ENCODE results near the gene HCFC1R1. TPM values are rescaled to one million over a fixed set of nuclear protein-coding genes. Genes with fewer than 3 reads are reported as not detected.

HCFC1R1 gene
- total RNA-seq, 4 donors from 2014 or later = 41.8 to 124 (median 66.9) TPM

DNA sequence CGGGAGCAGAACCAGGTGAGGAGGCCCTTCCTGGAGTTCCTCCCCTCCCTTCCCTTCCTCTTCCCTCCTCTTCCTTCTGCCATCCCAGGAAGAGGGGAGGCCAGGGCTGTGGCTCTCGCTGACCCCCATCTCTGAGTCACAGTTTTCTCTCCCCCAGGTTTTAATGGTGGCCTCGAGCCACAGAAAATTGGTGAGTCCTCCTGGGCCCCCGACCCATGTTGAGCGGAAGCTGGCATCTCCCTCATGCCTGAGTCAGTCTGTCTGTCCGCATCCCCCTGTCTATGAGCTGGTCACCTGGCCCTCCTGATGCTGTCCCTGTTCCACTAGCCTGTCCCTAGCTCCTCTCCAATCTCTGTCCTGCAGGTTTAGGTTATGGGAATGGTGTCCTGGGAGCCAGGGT is 23.8 kb downstream of the HCFC1R1 start:
- in situ Hi-C loops (cut with MboI; ENCODE audit: low sequenced_read_pairs in 4 of 4) = no loop called here
- H3K9me3 ChIP-seq = no peaks in the 10 kb centered on the region
- H3K27me3 ChIP-seq = no peaks in the 10 kb centered on the region
- no peak overlapping the region for H3K4me3 ChIP-seq
- DNase-seq (no peak), ATAC-seq (no peak)
- no peak overlapping the region for H3K27ac ChIP-seq
- peaks cover 2 to 3% of the 10 kb centered on the region in 2 donors for H3K4me1 ChIP-seq
- intact Hi-C loops (cut with DNase I; ENCODE audit: low total_unique reads) = no loop called here
- H3K36me3 ChIP-seq = no peaks in the 10 kb centered on the region
- TF ChIP-seq, protein P1, sequence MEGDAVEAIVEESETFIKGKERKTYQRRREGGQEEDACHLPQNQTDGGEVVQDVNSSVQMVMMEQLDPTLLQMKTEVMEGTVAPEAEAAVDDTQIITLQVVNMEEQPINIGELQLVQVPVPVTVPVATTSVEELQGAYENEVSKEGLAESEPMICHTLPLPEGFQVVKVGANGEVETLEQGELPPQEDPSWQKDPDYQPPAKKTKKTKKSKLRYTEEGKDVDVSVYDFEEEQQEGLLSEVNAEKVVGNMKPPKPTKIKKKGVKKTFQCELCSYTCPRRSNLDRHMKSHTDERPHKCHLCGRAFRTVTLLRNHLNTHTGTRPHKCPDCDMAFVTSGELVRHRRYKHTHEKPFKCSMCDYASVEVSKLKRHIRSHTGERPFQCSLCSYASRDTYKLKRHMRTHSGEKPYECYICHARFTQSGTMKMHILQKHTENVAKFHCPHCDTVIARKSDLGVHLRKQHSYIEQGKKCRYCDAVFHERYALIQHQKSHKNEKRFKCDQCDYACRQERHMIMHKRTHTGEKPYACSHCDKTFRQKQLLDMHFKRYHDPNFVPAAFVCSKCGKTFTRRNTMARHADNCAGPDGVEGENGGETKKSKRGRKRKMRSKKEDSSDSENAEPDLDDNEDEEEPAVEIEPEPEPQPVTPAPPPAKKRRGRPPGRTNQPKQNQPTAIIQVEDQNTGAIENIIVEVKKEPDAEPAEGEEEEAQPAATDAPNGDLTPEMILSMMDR (IDR thresholded peaks at IDR 0.05 in 4 of 5, conservative IDR thresholded peaks at IDR 0.05 in 1 of 5) = no peak
- no peak for TF ChIP-seq POLR2A (IDR thresholded peaks at IDR 0.05)

DNA sequence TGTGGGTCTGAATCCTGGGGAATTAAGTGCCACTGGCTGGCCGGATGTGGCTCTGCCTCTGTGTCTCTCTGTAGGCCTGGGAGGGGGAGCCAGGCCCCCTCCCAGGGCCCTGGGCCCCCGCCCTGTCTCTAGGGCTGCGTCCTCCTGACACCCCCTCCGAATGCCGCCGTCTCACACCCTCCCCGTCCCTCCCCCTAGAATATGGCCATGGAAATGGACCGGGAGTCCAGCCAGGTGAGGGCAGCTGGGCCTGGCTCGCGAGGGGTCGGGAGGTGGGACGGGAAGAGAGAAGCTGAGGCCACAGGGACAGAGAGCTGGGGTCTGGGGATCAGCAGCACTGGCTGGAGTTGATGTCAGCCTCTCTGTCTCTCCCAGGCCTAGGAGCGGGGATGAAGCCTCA is 27.4 kb downstream of the HCFC1R1 start:
- intact Hi-C loops (cut with DNase I; ENCODE audit: low total_unique reads) = no loop called here
- Histone ChIP-seq H3K4me3 (no peak overlapping the region), H3K4me1 (no peaks in the 10 kb centered on the region), H3K27ac (no peak overlapping the region), H3K27me3 (no peaks in the 10 kb centered on the region), H3K36me3 (no peaks in the 10 kb centered on the region), H3K9me3 (no peaks in the 10 kb centered on the region)
- DNase-seq (no peak), ATAC-seq (no peak)
- in situ Hi-C loops (cut with MboI; ENCODE audit: low sequenced_read_pairs in 4 of 4) = no loop called here
- TF ChIP-seq, protein P1 (IDR thresholded peaks at IDR 0.05 in 4 of 5, conservative IDR thresholded peaks at IDR 0.05 in 1 of 5) = no peak
- no peak for TF ChIP-seq POLR2A (IDR thresholded peaks at IDR 0.05)

DNA sequence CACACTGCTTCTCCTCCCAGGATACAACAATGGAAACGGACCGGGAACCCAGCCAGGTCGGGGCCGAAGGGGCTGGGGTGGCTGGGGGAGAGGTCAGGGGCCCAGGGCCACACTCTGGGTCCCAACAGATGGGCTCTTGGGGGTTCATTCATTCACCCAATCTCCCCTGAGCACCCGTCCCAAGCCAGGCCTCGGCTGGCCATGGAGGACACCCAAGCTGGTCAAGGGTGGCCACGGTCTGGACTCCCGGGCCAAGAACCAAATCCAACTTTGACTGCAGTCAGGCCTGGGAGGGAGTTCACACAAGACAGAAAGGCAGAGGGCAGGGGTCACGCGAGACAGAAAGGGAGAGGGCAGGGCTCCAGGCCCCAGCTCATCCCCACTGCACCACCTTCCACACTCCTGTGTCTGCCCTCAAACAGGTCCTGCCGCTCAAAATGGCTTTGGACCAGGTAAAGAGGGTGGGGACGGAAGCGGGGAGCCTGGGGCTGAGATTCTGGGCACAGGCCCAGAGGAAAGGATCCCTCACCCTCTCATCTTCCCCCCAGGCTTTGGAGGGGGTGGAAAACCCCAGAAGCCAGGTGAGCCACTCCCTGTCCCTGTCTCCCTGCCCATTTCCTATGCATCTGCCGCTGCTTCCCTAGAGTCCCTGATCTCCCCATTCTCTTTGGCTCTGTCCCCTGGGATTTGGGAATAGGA is 31.2 kb downstream of the HCFC1R1 start:
- DNase-seq (no peak), ATAC-seq (no peak)
- H3K27ac ChIP-seq = no peak overlapping the region
- no peaks in the 10 kb centered on the region for H3K9me3 ChIP-seq
- H3K4me3 ChIP-seq = no peak overlapping the region
- H3K27me3 ChIP-seq = no peaks in the 10 kb centered on the region
- H3K36me3 ChIP-seq = no peaks in the 10 kb centered on the region
- TF ChIP-seq POLR2A (IDR thresholded peaks at IDR 0.05) = no peak
- TF ChIP-seq, protein P1 (IDR thresholded peaks at IDR 0.05 in 4 of 5, conservative IDR thresholded peaks at IDR 0.05 in 1 of 5) = no peak
- in situ Hi-C loops (cut with MboI; ENCODE audit: low sequenced_read_pairs in 4 of 4) (no loop called here), intact Hi-C loops (cut with DNase I; ENCODE audit: low total_unique reads) (no loop called here)
- H3K4me1 ChIP-seq = no peaks in the 10 kb centered on the region

DNA sequence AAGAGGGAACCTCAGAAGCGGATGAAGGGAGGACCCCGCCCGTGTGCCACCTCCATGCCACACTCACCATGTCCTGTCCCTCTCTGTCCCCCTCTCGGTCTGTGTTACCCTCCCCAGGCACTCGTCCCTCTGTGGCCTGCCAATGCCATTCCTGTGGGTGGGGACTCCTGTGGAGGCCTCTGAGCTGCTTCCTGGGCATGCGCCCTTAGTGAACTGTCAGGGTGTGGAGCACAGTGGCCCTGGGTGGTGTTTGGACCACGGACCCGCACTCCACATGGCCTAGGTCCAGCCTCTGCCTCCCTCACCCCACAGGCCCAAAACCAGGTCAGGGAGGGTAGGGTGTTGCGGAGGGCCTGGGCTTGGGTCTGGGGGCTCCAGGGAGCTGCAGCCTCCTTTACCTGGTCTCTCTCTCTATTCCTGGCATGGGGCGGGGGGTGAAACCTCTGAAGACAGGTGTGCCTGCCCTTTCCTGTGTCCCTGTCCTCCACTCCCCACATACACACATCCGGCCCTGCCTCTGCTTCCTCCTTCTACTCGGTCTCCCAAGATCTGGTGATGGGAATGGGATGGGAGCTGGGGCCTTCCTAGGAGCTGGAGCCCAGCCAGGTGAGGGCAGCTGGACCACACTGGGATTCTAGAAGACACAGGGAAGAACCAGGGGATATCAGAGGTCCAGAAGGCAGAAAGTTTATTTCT is 32.0 kb downstream of the HCFC1R1 start:
- H3K4me1 ChIP-seq = peaks cover 0 to under 1% of the 10 kb centered on the region in 2 donors
- H3K27me3 ChIP-seq = no peaks in the 10 kb centered on the region
- H3K9me3 ChIP-seq = no peaks in the 10 kb centered on the region
- in situ Hi-C loops (cut with MboI; ENCODE audit: low sequenced_read_pairs in 4 of 4) (no loop called here), intact Hi-C loops (cut with DNase I; ENCODE audit: low total_unique reads) (no loop called here)
- no peak for ATAC-seq
- H3K36me3 ChIP-seq = no peaks in the 10 kb centered on the region
- H3K27ac ChIP-seq = no peak overlapping the region
- no peak for DNase-seq
- no peak overlapping the region for H3K4me3 ChIP-seq
- TF ChIP-seq, protein P1 (IDR thresholded peaks at IDR 0.05 in 4 of 5, conservative IDR thresholded peaks at IDR 0.05 in 1 of 5) = no peak
- no peak for TF ChIP-seq POLR2A (IDR thresholded peaks at IDR 0.05)

Data from gastrocnemius medialis (tissue), 4 donors.